H1 (cell line): ENCODE results near the gene HINT1. TPM values are rescaled to one million over a fixed set of nuclear protein-coding genes. Genes with fewer than 3 reads are reported as not detected.

Experiments
- CTCF ChIA-PET: fragments of 300-600 bp; sonication (Branson Sonifier 250); formaldehyde crosslinking; loops from one replicate; lab custom pipeline; 2021; ENCODE audit not compliant: partially characterized antibody; lab: Charles Lee
- POLR2A ChIA-PET: fragments of 300-600 bp; sonication (Branson Sonifier 250); formaldehyde crosslinking; loops from one replicate; lab custom pipeline; 2021; ENCODE audit warnings: inconsistent platforms; ENCODE audit not compliant: partially characterized antibody; lab: Charles Lee
- DNase-seq, 2 experiments: peaks; one replicate each; pipeline versions ENCODE4 v3.0.0 to v3.0.0-alpha.2; 2010 to 2022; ENCODE audit warnings: low spot score in 2 of 2, low read depth in 1 of 2, mixed read lengths in 1 of 2
- FAIRE-seq: peaks from 2 replicates; lab custom pipeline; 2011; peaks lifted over from hg19 to GRCh38; lab: Jason Lieb, UNC
- H2AFZ ChIP-seq: 2 replicates; pipeline ENCODE4 v1.8.1; 2012; ENCODE audit warnings: low read length, inconsistent platforms
- H2AK5ac ChIP-seq: 2 replicates; pipeline ENCODE4 v1.6.1; 2013; ENCODE audit warnings: low read depth, low read length
- H2BK120ac ChIP-seq: replicated peaks from 2 replicates; pipeline ENCODE3; 2013; ENCODE audit warnings: low read depth, low read length, inconsistent platforms
- H2BK12ac ChIP-seq: 2 replicates; pipeline ENCODE4 v1.6.1; 2013; ENCODE audit warnings: low read depth, low read length
- H2BK15ac ChIP-seq: 2 replicates; pipeline ENCODE4 v1.6.1; 2013; ENCODE audit warnings: low read length
- H2BK20ac ChIP-seq: 2 replicates; pipeline ENCODE4 v1.6.1; 2013; ENCODE audit warnings: low read length
- H2BK5ac ChIP-seq: 2 replicates; pipeline ENCODE4 v1.6.1; 2013; ENCODE audit warnings: low read depth, low read length
- H3K14ac ChIP-seq: 2 replicates; pipeline ENCODE4 v1.6.1; 2013; ENCODE audit warnings: inconsistent platforms; ENCODE audit not compliant: insufficient read length
- H3K18ac ChIP-seq: 2 replicates; pipeline ENCODE4 v1.6.1; 2013; ENCODE audit warnings: low read length; ENCODE audit errors: extremely low read depth
- H3K23ac ChIP-seq: 2 replicates; pipeline ENCODE4 v1.6.1; 2013; ENCODE audit warnings: inconsistent platforms; ENCODE audit not compliant: insufficient read length
- H3K23me2 ChIP-seq: 2 replicates; pipeline ENCODE4 v1.6.1; 2013; ENCODE audit warnings: low read depth, low read length
- H3K27ac ChIP-seq: 2 replicates; pipeline ENCODE4 v1.6.1; 2011; ENCODE audit warnings: low read depth, low read length, inconsistent platforms
- H3K27me3 ChIP-seq, 4 experiments: replicated peaks in 1 of 4; 1 replicate in 1 of 4; 2 replicates in 3 of 4; pipeline versions ENCODE4 v1.6.1 to v1.8.1; 2011 to 2013; ENCODE audit warnings: low read length in 3 of 4, mild to moderate bottlenecking in 3 of 4, inconsistent platforms in 2 of 4, mixed read lengths in 2 of 4, moderate library complexity in 1 of 4; ENCODE audit not compliant: control insufficient read depth in 3 of 4, insufficient read depth in 3 of 4; ENCODE audit errors: extremely low read depth in 1 of 4
- H3K36me3 ChIP-seq, 4 experiments: 2 replicates each; pipeline versions ENCODE4 v1.6.1 to v1.8.1; 2011 to 2013; ENCODE audit warnings: mild to moderate bottlenecking in 4 of 4, low read length in 3 of 4, moderate library complexity in 2 of 4, control low read depth in 1 of 4, inconsistent platforms in 1 of 4; ENCODE audit not compliant: insufficient read depth in 4 of 4, control insufficient read depth in 2 of 4
- H3K4ac ChIP-seq: replicated peaks from 2 replicates; pipeline ENCODE3; 2013; ENCODE audit warnings: low read length, low read depth, mixed read lengths, inconsistent platforms; ENCODE audit not compliant: insufficient read length
- H3K4me1 ChIP-seq, 4 experiments: replicated peaks in 1 of 4; 1 replicate in 1 of 4; 2 replicates in 3 of 4; pipeline versions ENCODE4 v1.6.1 to v1.8.1; 2011 to 2013; ENCODE audit warnings: low read length in 3 of 4, inconsistent platforms in 2 of 4, mixed read lengths in 1 of 4; ENCODE audit not compliant: insufficient read depth in 4 of 4, control insufficient read depth in 3 of 4
- H3K4me2 ChIP-seq, 2 experiments: 2 replicates each; pipeline versions ENCODE4 v1.6.1 to v1.8.1; 2011 to 2013; ENCODE audit warnings: low read depth in 2 of 2, low read length in 2 of 2, control low read depth in 1 of 2, inconsistent platforms in 1 of 2, mild to moderate bottlenecking in 1 of 2; ENCODE audit not compliant: insufficient read depth in 1 of 2
- H3K4me3 ChIP-seq, 4 experiments: fragments of 200-600, 300-600 bp in 1 of 4; sonication (generic), shearing (Covaris generic), sonication (Bioruptor Twin) in 1 of 4; 2 replicates each; pipeline versions ENCODE4 v1.5.1 to v1.8.1; 2011 to 2016; ENCODE audit warnings: low read length in 4 of 4, low read depth in 3 of 4, control low read depth in 2 of 4, inconsistent platforms in 2 of 4, mild to moderate bottlenecking in 2 of 4, mixed read lengths in 1 of 4, moderate library complexity in 1 of 4; ENCODE audit not compliant: insufficient read depth in 2 of 4; ENCODE audit errors: extremely low read depth in 1 of 4
- H3K56ac ChIP-seq: replicated peaks from 2 replicates; pipeline ENCODE3; 2013; ENCODE audit warnings: low read depth, mild to moderate bottlenecking, mixed read lengths, low read length, inconsistent platforms; ENCODE audit not compliant: insufficient read length
- H3K79me1 ChIP-seq: 2 replicates; pipeline ENCODE4 v1.6.1; 2013; ENCODE audit warnings: low read depth, low read length, control low read depth
- H3K79me2 ChIP-seq, 2 experiments: 2 replicates each; pipeline versions ENCODE4 v1.6.1 to v1.8.1; 2012 to 2013; ENCODE audit warnings: low read length in 2 of 2, mild to moderate bottlenecking in 2 of 2, inconsistent platforms in 1 of 2; ENCODE audit not compliant: insufficient read depth in 2 of 2, control insufficient read depth in 1 of 2
- H3K9ac ChIP-seq, 4 experiments: replicated peaks in 1 of 4; 1 replicate in 1 of 4; 2 replicates in 3 of 4; pipeline versions ENCODE4 v1.6.1 to v1.8.1; 2011 to 2013; ENCODE audit warnings: low read depth in 3 of 4, low read length in 3 of 4, control low read depth in 2 of 4, mild to moderate bottlenecking in 2 of 4, moderate library complexity in 2 of 4, inconsistent platforms in 1 of 4; ENCODE audit errors: extremely low read depth in 1 of 4
- H3K9me3 ChIP-seq, 2 experiments: 2 replicates each; pipeline versions ENCODE4 v1.6.1 to v1.8.1; 2012 to 2013; ENCODE audit warnings: mild to moderate bottlenecking in 2 of 2, moderate library complexity in 2 of 2, control low read depth in 1 of 2, inconsistent platforms in 1 of 2, low read depth in 1 of 2, low read length in 1 of 2, mixed read lengths in 1 of 2; ENCODE audit not compliant: insufficient read depth in 2 of 2
- H4K20me1 ChIP-seq, 2 experiments: replicated peaks in 1 of 2; 2 replicates each; pipeline versions ENCODE3 to v1.8.1; 2011 to 2013; ENCODE audit warnings: inconsistent platforms in 2 of 2, low read length in 2 of 2, mild to moderate bottlenecking in 1 of 2; ENCODE audit not compliant: insufficient read depth in 2 of 2, control insufficient read depth in 1 of 2
- H4K5ac ChIP-seq: 2 replicates; pipeline ENCODE4 v1.6.1; 2013; ENCODE audit warnings: low read length, low read depth, mixed read lengths, inconsistent platforms; ENCODE audit not compliant: insufficient read length
- H4K8ac ChIP-seq: 2 replicates; pipeline ENCODE4 v1.8.0; 2013; ENCODE audit warnings: mild to moderate bottlenecking, moderate library complexity, low read length, inconsistent platforms; ENCODE audit not compliant: insufficient read depth; ENCODE audit errors: extremely low read depth
- H4K91ac ChIP-seq: replicated peaks from 2 replicates; pipeline ENCODE3; 2013; ENCODE audit warnings: low read length, mixed read lengths, inconsistent platforms; ENCODE audit not compliant: insufficient read length
- E2F6 ChIP-seq: IDR thresholded peaks from 2 replicates; pipeline ENCODE4 v1.6.1; 2012; ENCODE audit warnings: inconsistent platforms
- SIN3A ChIP-seq, 2 experiments: IDR thresholded peaks in 1 of 2; conservative IDR thresholded peaks in 1 of 2; 2 replicates each; pipeline ENCODE4 v1.6.1; 2011 to 2012; ENCODE audit warnings: low read length in 2 of 2, improper control_type of control experiment in 1 of 2, low read depth in 1 of 2, mild to moderate bottlenecking in 1 of 2
- SUZ12 ChIP-seq: fragments of 200-600 bp; sonication (generic); IDR thresholded peaks from 2 replicates; pipeline ENCODE4 v1.6.1; 2012; ENCODE audit warnings: mild to moderate bottlenecking, inconsistent platforms, low read length, moderate library complexity, mixed read lengths
- polyA plus RNA-seq, 7 experiments: library from polyadenylated mRNA; depleted of rRNA in 3 of 7; stranded (reverse) in 5 of 7; unstranded in 2 of 7; fragments of >200 nt in 5 of 7; fragments of 200-250 nt in 2 of 7; gene quantifications; 1 replicate in 5 of 7; 2 replicates in 1 of 7; 4 replicates in 1 of 7; pipeline versions ENCODE4 v1.2.1 to v1.2.3, GENCODE V29; 2011 to 2013; ENCODE audit warnings: missing spikeins in 2 of 7, mixed read lengths in 2 of 7
- total RNA-seq: library from RNA; stranded (reverse); fragmentation: NEBNext Ultra II Directional; extraction: Animal tissue kit (Norgen Biotek cat#: 25700); gene quantifications from 2 replicates; pipeline ENCODE4 v1.2.1, GENCODE V29; 2021

HINT1 gene
- total and polyA plus RNA-seq, 2 of the 8 experiments (the other 6 are each of a cell fraction or from before 2014, with no cell fraction given): 230 to 479 TPM

GRCh38 chr5:131182839-131183238, 17.8 kb upstream of the HINT1 start:
- Histone ChIP-seq H3K4me1 (no peaks in the 10 kb centered on the region), H3K4me2 (no peak overlapping the region), H3K14ac (no peak overlapping the region), H3K23ac (no peak overlapping the region), H3K27me3 (no peaks in the 10 kb centered on the region), H4K91ac (no peak overlapping the region), H3K56ac (no peak overlapping the region), H3K18ac (no peak overlapping the region), H2BK15ac (no peak overlapping the region), H3K9me3 (no peaks in the 10 kb centered on the region), H3K27ac (no peak overlapping the region), H4K8ac (no peak overlapping the region), H3K79me2 (no peaks in the 10 kb centered on the region), H3K36me3 (no peaks in the 10 kb centered on the region; a peak in 2 of 8 replicates), H3K4me3 (no peak overlapping the region), H3K9ac (no peak overlapping the region), H4K20me1 (no peaks in the 10 kb centered on the region), H2BK20ac (no peak overlapping the region), H2AFZ (no peak overlapping the region), H3K79me1 (no peaks in the 10 kb centered on the region), H3K4ac (no peak overlapping the region), H2BK5ac (no peak overlapping the region), H3K23me2 (no peaks in the 10 kb centered on the region), H2BK120ac (no peak overlapping the region), H4K5ac (no peak overlapping the region), H2AK5ac (no peak overlapping the region), H2BK12ac (no peak overlapping the region)
- DNase-seq: no peak
- no peak for FAIRE-seq
- ChIA-PET CTCF (interaction anchor here (0.6 kb wide), 2 partner anchors 225 to 1671 kb away, joined by 3 to 5 read pairs; no protein-coding TSS in a partner anchor), POLR2A (no interaction called here)
- TF ChIP-seq SIN3A (conservative IDR thresholded peaks at IDR 0.05 in 1 of 2, IDR thresholded peaks at IDR 0.05 in 1 of 2; ENCODE audit: low read depth in 1 of 2, low read length in 2 of 2) (no peak), E2F6 (no peak), SUZ12 (no peak)
